Caco-2 (cell line): ENCODE measurements around the gene DLEC1. TPM values are rescaled to one million over a fixed set of nuclear protein-coding genes. Genes with fewer than 3 reads are reported as not detected.

ENCODE experiments used
- BruUV-seq: library from RNA; stranded (reverse); fragments of 400-500 nt; replicated peaks from 2 replicates; lab custom pipeline; 2021; lab: Mats Ljungman, UMichigan
- CTCF ChIA-PET: fragments of 300-600 bp; sonication (Branson Sonifier 250); formaldehyde crosslinking; loops from one replicate; lab custom pipeline; 2022; ENCODE audit warnings: antibody characterized with exemption; lab: Charles Lee
- POLR2A ChIA-PET: fragments of 300-600 bp; sonication (Branson Sonifier 250); formaldehyde crosslinking; loops from one replicate; lab custom pipeline; 2022; ENCODE audit warnings: antibody characterized with exemption; lab: Charles Lee
- DNase-seq, 2 experiments: peaks; one replicate each; pipeline versions ENCODE4 v3.0.0 to v3.0.0-alpha.2; 2020 to 2022
- H3K27me3 ChIP-seq: replicated peaks from 2 replicates; pipeline ENCODE4 v1.6.0; 2011; ENCODE audit warnings: low read length; ENCODE audit not compliant: control insufficient read depth, insufficient read depth
- H3K36me3 ChIP-seq: 2 replicates; pipeline ENCODE4 v1.5.1; 2011; ENCODE audit warnings: low read length; ENCODE audit not compliant: control insufficient read depth, insufficient read depth
- H3K4me1 ChIP-seq: fragments of 250-450 bp; sonication (Bioruptor Pico); 2 replicates; pipeline ENCODE4 v1.5.1; 2020; ENCODE audit warnings: mild to moderate bottlenecking
- H3K4me3 ChIP-seq: 2 replicates; pipeline ENCODE4 v1.5.1; 2011; ENCODE audit warnings: low read depth, mild to moderate bottlenecking, control low read depth, low read length
- H3K9me3 ChIP-seq: fragments of 250-450 bp; sonication (Bioruptor Pico); 2 replicates; pipeline ENCODE4 v1.5.1; 2020; ENCODE audit warnings: mild to moderate bottlenecking, moderate library complexity
- H3K27ac Mint-ChIP-seq: one replicate; pipeline ENCODE4 v1.8.0; 2022; ENCODE audit warnings: mixed read lengths; ENCODE audit not compliant: unreplicated experiment
- H3K27me3 Mint-ChIP-seq: one replicate; pipeline ENCODE4 v1.8.0; 2022; ENCODE audit warnings: mixed read lengths; ENCODE audit not compliant: insufficient read depth, unreplicated experiment
- H3K36me3 Mint-ChIP-seq: one replicate; pipeline ENCODE4 v1.8.0; 2022; ENCODE audit warnings: mild to moderate bottlenecking, mixed read lengths; ENCODE audit not compliant: insufficient read depth, unreplicated experiment
- H3K4me1 Mint-ChIP-seq: one replicate; pipeline ENCODE4 v1.8.0; 2022; ENCODE audit warnings: low read depth, mixed read lengths; ENCODE audit not compliant: unreplicated experiment
- H3K4me3 Mint-ChIP-seq: one replicate; pipeline ENCODE4 v1.8.0; 2022; ENCODE audit warnings: mild to moderate bottlenecking, moderate library complexity, mixed read lengths; ENCODE audit not compliant: unreplicated experiment
- H3K9me3 Mint-ChIP-seq: one replicate; pipeline ENCODE4 v1.8.0; 2022; ENCODE audit warnings: mixed read lengths; ENCODE audit not compliant: unreplicated experiment
- intact Hi-C: fragments of 100-400 bp; cut with micrococcal nuclease; formaldehyde crosslinking; loops from one replicate; pipeline ENCODE4 v1.10.0; 2022; ENCODE audit not compliant: unreplicated experiment
- total RNA-seq: library from RNA; stranded (reverse); gene quantifications from 2 replicates; pipeline ENCODE4 v1.2.3, GENCODE V29; 2022
- TF ChIP-seq, protein P1 (sequence below), 2 experiments: fragments of 200-600 bp in 1 of 2; IDR thresholded peaks; 1 replicate in 1 of 2; 2 replicates in 1 of 2; pipeline versions ENCODE4 v1.5.1 to v1.8.0; 2011 to 2022; ENCODE audit warnings: antibody characterized with exemption in 1 of 2, control low read depth in 1 of 2, inconsistent platforms in 1 of 2, low read depth in 1 of 2, low read length in 1 of 2, mild to moderate bottlenecking in 1 of 2, moderate library complexity in 1 of 2; ENCODE audit not compliant: insufficient read depth in 1 of 2, severe bottlenecking in 1 of 2, unreplicated experiment in 1 of 2

DLEC1 gene
- total RNA-seq, 1 experiment from 2014 or later, result 0.11 TPM

DNA sequence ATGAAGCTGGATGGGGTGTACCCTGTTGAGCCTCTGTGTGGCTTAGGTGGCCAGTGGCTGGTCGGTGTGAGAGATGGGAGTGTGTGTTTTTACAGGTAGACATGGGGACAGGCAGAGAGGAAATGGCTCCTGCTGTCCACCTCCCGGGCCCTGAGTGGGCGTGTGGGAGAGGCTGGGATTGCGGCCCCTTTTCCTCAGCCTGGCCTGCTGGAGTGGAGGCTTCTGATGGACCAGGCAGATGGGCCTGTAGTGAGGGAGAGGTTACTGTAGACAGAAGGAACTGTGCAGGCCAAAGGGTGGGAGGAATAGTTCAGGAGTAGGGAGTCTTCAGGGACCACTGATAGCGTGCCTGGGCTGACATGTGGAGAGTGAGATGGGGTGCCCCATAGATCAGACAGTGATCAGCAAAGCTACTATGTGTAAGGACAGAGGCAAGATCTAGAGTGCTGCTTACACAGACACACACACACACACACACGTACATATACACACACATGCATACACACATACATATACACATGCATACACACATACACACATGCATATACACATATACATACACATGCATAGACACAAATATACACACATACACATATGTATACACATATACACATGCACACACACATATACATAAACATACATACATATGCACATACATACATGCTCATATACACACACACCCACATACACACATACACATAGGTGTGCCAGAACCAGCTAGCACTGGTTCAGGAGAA, 71.5 kb downstream of the DLEC1 start:
- peaks cover 5% of the 10 kb centered on the region; the same call in 1 of the 2 replicates for H3K9me3 ChIP-seq
- BruUV-seq, result no TSS peak
- TF ChIP-seq, protein P1, sequence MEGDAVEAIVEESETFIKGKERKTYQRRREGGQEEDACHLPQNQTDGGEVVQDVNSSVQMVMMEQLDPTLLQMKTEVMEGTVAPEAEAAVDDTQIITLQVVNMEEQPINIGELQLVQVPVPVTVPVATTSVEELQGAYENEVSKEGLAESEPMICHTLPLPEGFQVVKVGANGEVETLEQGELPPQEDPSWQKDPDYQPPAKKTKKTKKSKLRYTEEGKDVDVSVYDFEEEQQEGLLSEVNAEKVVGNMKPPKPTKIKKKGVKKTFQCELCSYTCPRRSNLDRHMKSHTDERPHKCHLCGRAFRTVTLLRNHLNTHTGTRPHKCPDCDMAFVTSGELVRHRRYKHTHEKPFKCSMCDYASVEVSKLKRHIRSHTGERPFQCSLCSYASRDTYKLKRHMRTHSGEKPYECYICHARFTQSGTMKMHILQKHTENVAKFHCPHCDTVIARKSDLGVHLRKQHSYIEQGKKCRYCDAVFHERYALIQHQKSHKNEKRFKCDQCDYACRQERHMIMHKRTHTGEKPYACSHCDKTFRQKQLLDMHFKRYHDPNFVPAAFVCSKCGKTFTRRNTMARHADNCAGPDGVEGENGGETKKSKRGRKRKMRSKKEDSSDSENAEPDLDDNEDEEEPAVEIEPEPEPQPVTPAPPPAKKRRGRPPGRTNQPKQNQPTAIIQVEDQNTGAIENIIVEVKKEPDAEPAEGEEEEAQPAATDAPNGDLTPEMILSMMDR (IDR thresholded peaks at IDR 0.05; ENCODE audit: insufficient read depth in 1 of 2, low read depth in 1 of 2, low read length in 1 of 2, severe bottlenecking in 1 of 2, unreplicated experiment in 1 of 2), result no peak
- H3K36me3 ChIP-seq, result no peaks in the 10 kb centered on the region
- no peaks in the 10 kb centered on the region for H3K4me1 Mint-ChIP-seq
- peaks cover 7% of the 10 kb centered on the region for H3K9me3 Mint-ChIP-seq
- peaks cover 19% of the 10 kb centered on the region for H3K36me3 Mint-ChIP-seq
- ChIA-PET POLR2A (no interaction called here), CTCF (no interaction called here)
- H3K27me3 ChIP-seq, result no peaks in the 10 kb centered on the region
- no peak overlapping the region for H3K4me3 ChIP-seq
- no peaks in the 10 kb centered on the region for H3K4me1 ChIP-seq
- intact Hi-C loops, result no loop called here
- H3K27me3 Mint-ChIP-seq, result peaks cover under 1% of the 10 kb centered on the region
- no peak for DNase-seq
- H3K4me3 Mint-ChIP-seq, result no peak overlapping the region
- no peak overlapping the region for H3K27ac Mint-ChIP-seq

DNA sequence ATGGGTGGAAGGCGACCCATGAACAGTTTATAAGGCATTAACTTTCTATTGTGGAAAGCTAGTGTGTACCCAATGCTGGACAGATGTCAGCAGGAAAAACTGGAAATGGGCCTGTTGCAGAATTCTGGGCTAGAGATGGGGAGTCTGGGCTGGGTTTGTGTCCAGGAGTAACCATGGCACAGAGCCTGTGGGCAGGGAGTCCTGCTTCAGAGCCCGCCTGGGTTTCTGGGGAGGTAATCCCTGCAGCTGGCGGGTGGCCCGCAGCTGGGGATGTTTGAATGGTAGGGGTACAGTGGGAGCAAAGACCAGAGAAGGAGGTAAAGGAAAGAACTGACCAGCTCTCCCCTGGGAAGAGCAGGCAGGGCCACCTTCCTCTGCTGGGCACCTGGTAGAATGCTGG, 72.2 kb downstream of the DLEC1 start:
- BruUV-seq, result no TSS peak
- CTCF ChIA-PET, result no interaction called here
- peaks cover 26% of the 10 kb centered on the region for H3K36me3 Mint-ChIP-seq

DNA sequence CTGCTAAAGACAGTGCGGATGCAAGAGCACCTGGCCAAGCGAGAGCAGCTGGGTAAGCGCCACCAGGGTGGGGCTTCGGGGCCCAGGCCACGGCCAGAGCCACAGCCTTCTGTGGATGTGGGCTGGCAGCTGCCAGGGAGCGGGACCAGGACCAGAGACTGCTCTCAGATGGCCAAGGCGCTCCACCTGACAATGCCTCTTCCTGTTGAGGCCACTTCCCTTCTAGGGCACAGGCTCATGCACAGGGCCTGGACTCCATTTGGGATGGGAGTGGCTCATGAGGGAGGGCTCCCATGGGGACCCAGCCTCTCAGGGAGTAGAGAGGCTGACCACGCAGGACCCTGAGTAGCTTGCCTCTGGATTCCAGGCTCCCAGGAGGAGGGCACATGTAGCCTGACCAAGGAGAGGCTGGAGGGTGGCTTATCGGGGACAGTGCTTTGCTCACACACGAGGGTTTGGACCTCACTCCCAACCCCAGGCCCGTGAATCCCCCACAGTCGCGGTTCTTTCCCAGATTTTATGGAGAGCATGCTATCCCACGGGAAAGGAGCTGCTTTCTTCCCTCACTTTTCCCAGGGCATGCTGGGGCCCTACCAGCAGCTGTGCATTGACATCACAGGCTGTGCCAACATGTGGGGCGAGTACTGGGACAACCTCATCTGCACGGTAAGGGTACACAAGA, 72.8 kb downstream of the DLEC1 start:
- H3K27ac Mint-ChIP-seq, result no peak overlapping the region
- TF ChIP-seq, protein P1 (IDR thresholded peaks at IDR 0.05; ENCODE audit: insufficient read depth in 1 of 2, low read depth in 1 of 2, low read length in 1 of 2, severe bottlenecking in 1 of 2, unreplicated experiment in 1 of 2), result no peak
- no peak overlapping the region for H3K4me3 Mint-ChIP-seq
- H3K36me3 Mint-ChIP-seq, result peaks cover 33% of the 10 kb centered on the region
- Histone ChIP-seq H3K4me3 (no peak overlapping the region), H3K4me1 (no peaks in the 10 kb centered on the region), H3K36me3 (no peaks in the 10 kb centered on the region), H3K27me3 (no peaks in the 10 kb centered on the region), H3K9me3 (no peaks in the 10 kb centered on the region)
- H3K4me1 Mint-ChIP-seq, result no peaks in the 10 kb centered on the region
- CTCF ChIA-PET, result no interaction called here
- intact Hi-C loops, result no loop called here
- DNase-seq, result peak in 1 of 2 experiments; percentile 23
- no TSS peak for BruUV-seq
- H3K9me3 Mint-ChIP-seq, result no peaks in the 10 kb centered on the region
- no peaks in the 10 kb centered on the region for H3K27me3 Mint-ChIP-seq
- POLR2A ChIA-PET, result no interaction called here

More for the DNA sequence above, 72.2 kb downstream of the DLEC1 start:
- Histone ChIP-seq H3K27me3 (no peaks in the 10 kb centered on the region), H3K36me3 (no peaks in the 10 kb centered on the region), H3K4me3 (no peak overlapping the region), H3K4me1 (no peaks in the 10 kb centered on the region), H3K9me3 (no peaks in the 10 kb centered on the region)
- TF ChIP-seq, protein P1 (IDR thresholded peaks at IDR 0.05; ENCODE audit: insufficient read depth in 1 of 2, low read depth in 1 of 2, low read length in 1 of 2, severe bottlenecking in 1 of 2, unreplicated experiment in 1 of 2), result no peak
- DNase-seq, result no peak
- no peak overlapping the region for H3K4me3 Mint-ChIP-seq
- intact Hi-C loops, result no loop called here
- POLR2A ChIA-PET, result no interaction called here
- no peaks in the 10 kb centered on the region for H3K27me3 Mint-ChIP-seq
- no peaks in the 10 kb centered on the region for H3K9me3 Mint-ChIP-seq
- no peaks in the 10 kb centered on the region for H3K4me1 Mint-ChIP-seq
- no peak overlapping the region for H3K27ac Mint-ChIP-seq
